Activated T-helper 2 cell treated with anti-CD3 and anti-CD28 coated beads, Interferon-gamma antibody, Interleukin-2, Interleukin-4, amounts not matched to agents 10 μg/mL and 5 μg/mL and 100 μg/mL, durations not matched to agents 14 hours and 24 hours and 36 hours (primary cell): ENCODE results near the gene P4HB. TPM values are rescaled to one million over a fixed set of nuclear protein-coding genes. Genes with fewer than 3 reads are reported as not detected.

ENCODE experiments used
- DNase-seq: peaks from one replicate; pipeline ENCODE4 v3.0.0; 2021; ENCODE audit warnings: low spot score
- H3K27ac Mint-ChIP-seq: one replicate; pipeline ENCODE4 v1.8.0; 2021; ENCODE audit warnings: mixed read lengths
- H3K27me3 Mint-ChIP-seq: one replicate; pipeline ENCODE4 v1.8.0; 2021; ENCODE audit warnings: low read depth, mixed read lengths
- H3K36me3 Mint-ChIP-seq: one replicate; pipeline ENCODE4 v1.8.0; 2021; ENCODE audit warnings: low read depth, mixed read lengths
- H3K4me1 Mint-ChIP-seq: one replicate; pipeline ENCODE4 v1.8.0; 2021; ENCODE audit warnings: low read depth, mixed read lengths
- H3K4me3 Mint-ChIP-seq: one replicate; pipeline ENCODE4 v1.8.0; 2021; ENCODE audit warnings: low read depth, mild to moderate bottlenecking, moderate library complexity, mixed read lengths
- H3K9me3 Mint-ChIP-seq: one replicate; pipeline ENCODE4 v1.8.0; 2021; ENCODE audit warnings: mixed read lengths
- intact Hi-C: fragments of 100-400 bp; cut with micrococcal nuclease; formaldehyde crosslinking; loops from one replicate; pipeline ENCODE4 v1.15.1; 2023
- total RNA-seq: library from RNA; stranded (reverse); gene quantifications from 2 replicates; pipeline ENCODE4 v1.2.3, GENCODE V29; 2022

P4HB gene
- total RNA-seq, 1 donor from 2014 or later: 545 TPM

DNA sequence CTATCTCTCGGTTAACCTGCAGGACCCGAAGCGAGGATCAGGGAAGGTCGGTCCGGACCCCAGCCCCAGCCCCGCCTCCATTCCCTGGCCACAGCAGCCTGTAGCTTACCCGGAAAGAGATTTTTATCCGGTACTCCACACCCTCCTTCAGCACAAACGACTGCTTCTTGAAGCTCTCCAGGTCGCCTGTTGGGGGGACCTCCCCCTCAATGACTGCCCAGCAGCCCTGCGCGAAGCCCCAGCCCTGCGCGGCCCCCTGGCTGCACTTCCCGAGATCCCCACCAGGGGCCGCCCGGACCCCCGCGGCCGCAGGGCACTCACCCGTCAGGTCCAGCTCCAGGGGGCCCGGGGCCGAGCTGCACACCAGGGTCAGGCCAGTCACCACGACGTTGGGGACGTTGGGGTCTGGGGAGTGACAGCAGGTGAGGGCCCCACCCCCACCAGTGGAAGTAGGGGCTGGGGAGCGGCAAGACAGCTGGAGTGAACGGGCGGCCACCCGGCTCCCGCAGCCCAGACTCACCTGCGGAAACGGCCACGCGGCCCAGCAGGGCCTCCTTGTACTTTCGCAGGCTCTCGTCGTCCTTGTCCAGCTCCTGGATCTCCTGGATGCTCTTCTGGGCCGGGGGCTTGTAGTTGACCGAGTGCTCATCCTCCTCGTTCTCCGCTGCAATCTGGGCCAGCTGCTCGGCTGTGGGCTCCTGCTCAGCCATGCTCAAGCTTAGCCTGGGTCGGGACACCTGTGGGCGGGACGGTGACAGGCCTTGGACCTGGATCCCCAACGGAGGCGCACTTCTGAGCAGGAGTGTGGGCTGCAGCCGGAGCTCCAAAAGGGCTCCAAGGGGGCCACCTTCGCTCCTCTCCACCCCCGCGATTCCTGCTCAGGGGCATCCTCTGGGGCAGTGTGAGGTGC, 9.1 kb upstream of the P4HB start:
- intact Hi-C loops: loop anchor here (1.0 to 5.0 kb wide), 3 partner anchors 8 to 37 kb away; partner anchors contain the start of genes ALYREF, ANAPC11 and MCRIP1
- Mint-ChIP-seq H3K27ac (peak overlapping the region; percentile 88), H3K36me3 (peaks cover 44% of the 10 kb centered on the region), H3K9me3 (no peaks in the 10 kb centered on the region), H3K4me1 (peaks cover 14% of the 10 kb centered on the region), H3K4me3 (peak overlapping the region; percentile 89), H3K27me3 (no peaks in the 10 kb centered on the region)
- DNase-seq: peak; percentile 26

DNA sequence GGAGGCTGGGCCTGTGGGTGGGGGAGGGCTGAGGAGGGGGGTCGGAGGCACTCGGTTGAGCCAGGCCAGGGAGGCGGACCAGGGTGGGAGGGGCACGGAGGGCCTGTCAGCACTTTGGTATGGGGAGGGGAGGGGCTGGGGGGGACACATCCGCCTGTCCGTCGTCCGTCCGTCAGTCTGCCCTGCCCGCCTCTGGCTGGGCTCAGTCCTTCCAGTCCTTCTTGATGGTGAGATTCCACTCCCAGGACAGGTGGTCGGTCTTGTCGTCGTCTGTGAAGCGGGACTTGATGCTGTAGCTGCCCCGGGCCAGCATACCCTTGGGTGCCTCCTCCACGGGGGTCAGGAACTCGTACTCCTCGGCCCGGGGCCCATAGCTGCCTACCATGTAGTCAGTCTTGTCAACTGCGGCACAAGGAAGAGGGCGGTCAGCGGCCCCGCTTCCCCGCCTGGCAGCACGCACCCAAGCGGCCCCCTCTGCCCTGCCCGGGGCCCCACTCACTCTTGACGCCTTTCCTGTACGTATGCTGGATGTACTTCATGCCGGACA, 8.4 kb upstream of the P4HB start:
- intact Hi-C loops: no loop called here
- Mint-ChIP-seq H3K4me1 (peaks cover 12% of the 10 kb centered on the region), H3K27ac (peak overlapping the region; percentile 55), H3K9me3 (no peaks in the 10 kb centered on the region), H3K4me3 (peak overlapping the region; percentile 89), H3K27me3 (no peaks in the 10 kb centered on the region), H3K36me3 (peaks cover 51% of the 10 kb centered on the region)
- DNase-seq: no peak

DNA sequence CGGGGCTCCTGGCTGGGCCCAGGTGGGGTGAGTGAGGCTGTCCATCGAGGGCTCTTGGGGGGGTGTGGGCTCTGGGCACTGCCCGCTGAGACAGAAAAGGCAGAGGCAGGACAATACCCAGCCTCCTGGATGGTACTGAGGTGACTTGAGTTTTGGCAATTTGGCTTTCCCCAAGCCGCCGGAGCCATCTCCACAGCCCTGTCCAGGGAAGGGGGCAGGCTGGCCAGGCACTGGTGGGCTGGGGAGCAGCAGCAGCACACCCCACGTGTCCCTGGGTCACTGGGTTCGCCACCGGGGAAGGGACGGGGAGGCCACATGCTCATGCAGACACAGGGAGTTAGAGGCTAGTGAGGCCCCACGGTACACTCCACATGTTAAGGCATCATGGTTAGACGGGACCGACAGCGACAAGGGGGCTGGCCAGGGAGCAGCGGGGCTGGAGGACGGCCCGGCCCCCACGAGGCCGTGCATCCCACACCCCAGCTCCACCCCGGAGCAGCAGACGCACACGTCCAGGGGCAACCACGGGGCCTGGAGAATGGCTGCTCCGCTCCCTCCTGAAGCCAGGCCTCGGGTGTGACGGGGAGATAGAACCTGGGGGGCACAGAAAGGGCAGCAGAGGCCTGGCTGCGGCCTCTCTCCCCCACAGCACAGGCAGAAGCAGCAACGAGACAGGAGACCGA, 7.8 kb upstream of the P4HB start:
- peaks cover 57% of the 10 kb centered on the region for H3K36me3 Mint-ChIP-seq
- no peak for DNase-seq
- intact Hi-C loops: no loop called here
- H3K27ac Mint-ChIP-seq: peak overlapping the region; percentile 72
- peak overlapping the region; percentile 57 for H3K4me3 Mint-ChIP-seq
- H3K9me3 Mint-ChIP-seq: no peaks in the 10 kb centered on the region
- no peaks in the 10 kb centered on the region for H3K27me3 Mint-ChIP-seq
- H3K4me1 Mint-ChIP-seq: peaks cover 16% of the 10 kb centered on the region

DNA sequence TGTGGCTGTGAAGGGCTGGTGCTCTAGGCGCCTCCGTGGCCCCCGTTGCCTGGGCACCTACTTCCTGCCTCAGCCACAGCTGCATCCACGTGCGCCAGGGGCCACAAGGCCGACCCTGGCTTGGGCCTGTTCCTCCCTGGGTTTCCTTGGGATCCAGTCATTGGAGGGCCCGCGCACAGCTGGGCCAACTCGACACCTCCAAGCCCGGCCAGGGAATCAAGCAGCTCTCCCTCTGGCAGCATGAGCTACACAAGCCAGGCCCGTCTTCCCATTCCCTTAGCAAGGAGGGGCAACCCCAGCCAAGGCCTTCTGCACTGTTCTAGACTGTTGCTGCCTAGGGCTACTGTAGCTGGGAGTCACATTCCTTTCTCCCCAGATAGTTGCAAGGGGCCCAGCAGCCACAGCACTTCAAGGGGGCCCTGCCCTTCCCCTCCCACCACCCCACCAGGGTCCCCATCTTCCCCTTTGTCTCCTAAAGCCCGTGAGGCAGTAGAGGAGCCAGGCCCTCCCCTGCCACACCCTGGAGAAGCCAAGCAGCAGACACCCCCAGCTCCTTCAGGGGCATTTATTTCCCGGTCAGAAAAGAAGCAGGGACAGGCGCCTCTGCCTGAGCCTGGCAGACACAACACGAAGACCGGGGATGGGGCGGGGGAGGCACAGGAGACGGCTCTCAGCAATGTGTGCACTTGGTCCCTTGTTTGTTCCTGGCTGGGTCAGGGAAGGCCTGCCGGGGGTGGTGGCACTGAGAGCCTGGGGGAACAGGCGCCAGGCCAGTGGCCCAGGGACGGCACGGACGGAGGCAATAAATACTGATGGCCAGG, 7.0 kb upstream of the P4HB start:
- H3K27me3 Mint-ChIP-seq: no peaks in the 10 kb centered on the region
- no peak for DNase-seq
- peaks cover 63% of the 10 kb centered on the region for H3K36me3 Mint-ChIP-seq
- peaks cover 17% of the 10 kb centered on the region for H3K4me1 Mint-ChIP-seq
- H3K9me3 Mint-ChIP-seq: no peaks in the 10 kb centered on the region
- peak overlapping the region; percentile 33 for H3K4me3 Mint-ChIP-seq
- peak overlapping the region; percentile 63 for H3K27ac Mint-ChIP-seq
- intact Hi-C loops: no loop called here

DNA sequence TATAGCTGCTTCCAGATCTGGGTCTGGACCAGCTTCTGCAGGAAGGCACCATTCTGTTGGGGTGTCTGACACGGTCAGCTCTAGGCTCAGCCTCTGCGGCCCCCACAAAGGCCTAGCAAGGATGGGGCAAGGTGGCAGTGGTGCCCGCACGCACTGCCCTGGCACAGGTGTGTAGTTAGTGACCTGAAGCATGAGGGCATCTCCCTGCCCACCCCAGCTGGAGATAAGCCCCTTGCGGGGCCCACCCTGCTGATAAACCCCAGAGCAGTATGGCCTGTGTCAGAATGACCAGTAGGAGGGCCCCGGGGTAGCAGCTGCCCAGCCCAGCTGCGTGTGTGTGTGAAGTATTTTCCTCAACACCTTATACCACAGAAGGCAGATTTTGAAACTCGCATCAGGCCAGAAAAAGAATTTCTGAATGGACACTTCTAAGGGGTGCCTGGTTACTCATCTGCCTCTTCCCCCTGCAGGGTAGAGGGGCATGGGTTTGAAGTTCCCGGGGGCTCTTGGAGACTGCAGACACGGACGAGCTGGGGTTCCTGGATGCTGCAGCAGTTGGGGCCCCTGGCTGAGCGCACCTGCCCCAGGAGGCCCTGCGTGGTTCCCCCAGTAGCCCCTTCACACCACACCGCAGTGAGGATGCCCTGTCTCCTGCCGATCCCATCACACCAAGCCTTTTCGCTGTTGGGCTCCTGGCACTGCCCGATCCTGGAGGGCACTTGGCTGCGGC, 6.3 kb upstream of the P4HB start:
- no peaks in the 10 kb centered on the region for H3K9me3 Mint-ChIP-seq
- H3K27ac Mint-ChIP-seq: peak overlapping the region; percentile 63
- no peak for DNase-seq
- intact Hi-C loops: no loop called here
- H3K36me3 Mint-ChIP-seq: peaks cover 67% of the 10 kb centered on the region
- no peak overlapping the region for H3K4me3 Mint-ChIP-seq
- H3K4me1 Mint-ChIP-seq: peaks cover 17% of the 10 kb centered on the region
- H3K27me3 Mint-ChIP-seq: no peaks in the 10 kb centered on the region

DNA sequence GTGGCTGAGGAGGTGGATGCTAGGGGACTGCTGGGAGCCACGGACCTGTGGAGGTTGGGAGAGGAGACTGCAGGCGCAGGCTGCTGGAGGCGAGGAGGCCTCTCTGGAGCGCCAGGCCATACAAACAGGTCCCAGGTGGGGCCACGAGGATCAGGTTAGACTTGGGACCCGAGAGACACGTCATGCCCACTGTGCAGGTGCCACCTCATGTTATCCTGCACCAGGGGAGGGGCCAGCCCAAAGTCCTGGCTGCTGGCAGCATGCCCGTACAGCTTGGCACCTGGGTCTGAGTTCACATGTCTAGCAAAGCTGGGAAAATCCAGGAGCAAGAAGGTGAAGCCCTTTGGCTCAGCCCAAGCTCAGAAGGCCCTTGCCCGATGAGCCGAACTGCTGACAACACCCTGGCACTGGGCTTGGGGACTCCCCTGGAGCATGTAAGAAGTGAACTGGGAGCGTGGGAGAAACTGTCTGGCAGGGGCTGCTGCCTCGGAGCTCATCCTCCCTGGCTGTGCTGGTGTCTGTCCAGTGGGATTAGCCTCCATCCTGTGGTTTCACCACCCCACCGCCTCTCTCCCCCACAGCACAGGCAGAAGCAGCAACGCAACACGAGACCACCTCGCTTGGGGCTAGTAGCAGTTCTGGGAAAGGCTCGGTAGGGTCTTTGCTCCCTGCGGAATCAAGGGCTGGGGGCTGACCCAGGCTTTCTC, 5.6 kb upstream of the P4HB start:
- Mint-ChIP-seq H3K9me3 (no peaks in the 10 kb centered on the region), H3K36me3 (peaks cover 73% of the 10 kb centered on the region), H3K27ac (peak overlapping the region; percentile 17), H3K27me3 (no peaks in the 10 kb centered on the region), H3K4me1 (peaks cover 17% of the 10 kb centered on the region), H3K4me3 (no peak overlapping the region)
- intact Hi-C loops: no loop called here
- DNase-seq: no peak

DNA sequence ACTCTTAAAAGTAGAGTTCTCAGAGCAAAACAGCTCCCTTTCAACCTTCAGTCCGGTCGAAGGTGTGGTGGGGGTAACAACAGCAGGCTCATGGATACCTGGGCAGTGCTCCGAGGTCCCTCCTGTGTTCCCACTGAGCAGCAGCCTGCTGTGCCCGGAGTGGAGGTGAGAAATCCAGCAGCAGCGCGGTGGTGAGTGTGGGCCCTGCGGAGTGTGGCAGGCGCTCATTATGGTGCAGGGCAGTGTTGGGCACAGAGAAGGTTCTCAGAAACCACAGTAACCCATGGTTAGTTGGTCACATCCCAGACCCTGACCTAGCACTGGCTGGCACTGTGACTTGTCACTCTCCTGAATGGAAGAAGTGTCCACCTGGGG, 5.0 kb upstream of the P4HB start:
- intact Hi-C loops: no loop called here
- Mint-ChIP-seq H3K36me3 (peaks cover 75% of the 10 kb centered on the region), H3K4me3 (no peak overlapping the region), H3K9me3 (no peaks in the 10 kb centered on the region), H3K27ac (peak overlapping the region; percentile 17), H3K4me1 (peaks cover 17% of the 10 kb centered on the region), H3K27me3 (no peaks in the 10 kb centered on the region)
- no peak for DNase-seq

DNA sequence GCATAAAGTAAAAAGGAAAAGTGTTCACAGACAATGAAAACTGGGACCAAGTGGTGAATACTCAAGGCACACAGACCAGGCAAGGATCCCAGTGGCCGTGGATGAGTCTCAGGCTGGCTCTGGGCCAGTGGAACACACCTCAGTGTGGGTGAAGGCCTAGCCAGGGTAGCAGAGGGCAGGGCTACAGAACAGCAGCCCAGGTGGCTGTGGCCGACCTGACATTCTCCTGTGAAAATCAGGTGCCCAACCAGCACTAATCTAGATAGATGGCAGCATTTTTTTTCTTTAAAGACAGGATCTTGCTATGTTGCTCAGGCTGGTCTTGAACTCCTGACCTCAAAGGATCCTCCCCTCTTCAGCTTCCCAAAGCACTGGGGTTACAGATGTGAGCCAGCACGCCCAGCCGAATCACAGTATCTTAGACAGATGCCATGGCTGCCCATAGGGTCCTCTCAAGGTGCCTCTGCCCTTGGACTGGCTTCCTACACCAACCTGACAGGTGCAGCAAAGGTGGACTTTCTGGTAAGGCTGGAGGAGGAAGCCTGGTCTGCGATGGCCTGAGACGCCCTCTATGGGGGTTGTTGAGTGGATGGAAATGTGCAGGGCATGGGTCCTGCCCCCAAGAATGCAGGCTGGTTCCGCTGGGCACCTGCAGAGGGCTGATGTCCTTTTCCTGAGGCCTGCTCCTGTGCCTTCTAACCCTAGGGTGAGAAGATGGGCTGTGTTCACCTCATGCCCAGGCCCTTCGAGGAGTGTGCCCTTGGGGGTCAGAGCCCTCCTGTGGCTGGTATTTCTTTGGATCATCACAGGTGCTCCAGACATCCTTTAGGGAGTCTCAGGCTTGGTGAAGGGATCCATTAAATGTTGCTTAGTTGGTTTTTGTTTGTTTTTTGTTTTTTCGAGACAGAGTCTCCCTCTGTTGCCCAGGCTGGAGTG, 3.8 kb upstream of the P4HB start:
- peaks cover 19% of the 10 kb centered on the region for H3K4me1 Mint-ChIP-seq
- intact Hi-C loops: no loop called here

DNA sequence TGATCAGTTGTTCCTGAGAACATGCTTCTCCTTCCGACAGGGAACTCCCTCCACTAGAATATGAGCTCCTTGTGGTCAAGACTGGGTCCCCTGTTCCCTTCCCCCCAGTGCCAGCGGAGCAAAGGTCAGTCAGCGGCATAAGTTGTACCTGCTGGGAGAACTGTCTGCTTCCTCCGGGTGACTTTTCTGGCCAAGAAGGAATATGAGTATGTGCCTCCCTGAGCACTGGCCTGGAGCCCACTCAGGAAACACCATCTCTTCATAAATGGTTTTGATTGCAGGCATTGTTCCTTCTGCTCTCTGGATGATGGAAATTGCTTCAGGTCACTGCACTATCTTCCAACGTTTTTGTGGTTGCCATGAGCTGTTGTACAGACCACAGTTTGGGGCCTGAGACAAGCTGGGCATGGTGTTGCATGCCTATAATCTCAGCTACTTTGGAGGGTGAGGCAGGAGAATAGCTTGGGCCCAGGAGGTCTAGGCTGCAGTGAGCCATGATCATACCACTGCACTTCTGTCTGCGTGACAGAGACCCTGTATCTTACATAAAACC, 2.9 kb upstream of the P4HB start:
- no peaks in the 10 kb centered on the region for H3K9me3 Mint-ChIP-seq
- H3K36me3 Mint-ChIP-seq: peaks cover 75% of the 10 kb centered on the region
- intact Hi-C loops: no loop called here
- H3K4me1 Mint-ChIP-seq: peaks cover 21% of the 10 kb centered on the region
- DNase-seq: no peak
- H3K4me3 Mint-ChIP-seq: peak overlapping the region; percentile 88
- H3K27ac Mint-ChIP-seq: peak overlapping the region; percentile 90
- H3K27me3 Mint-ChIP-seq: no peaks in the 10 kb centered on the region

More for the DNA sequence above, 3.8 kb upstream of the P4HB start:
- H3K9me3 Mint-ChIP-seq: no peaks in the 10 kb centered on the region
- H3K27ac Mint-ChIP-seq: no peak overlapping the region
- H3K4me3 Mint-ChIP-seq: no peak overlapping the region
- DNase-seq: no peak
- H3K27me3 Mint-ChIP-seq: no peaks in the 10 kb centered on the region
- H3K36me3 Mint-ChIP-seq: peaks cover 70% of the 10 kb centered on the region

DNA sequence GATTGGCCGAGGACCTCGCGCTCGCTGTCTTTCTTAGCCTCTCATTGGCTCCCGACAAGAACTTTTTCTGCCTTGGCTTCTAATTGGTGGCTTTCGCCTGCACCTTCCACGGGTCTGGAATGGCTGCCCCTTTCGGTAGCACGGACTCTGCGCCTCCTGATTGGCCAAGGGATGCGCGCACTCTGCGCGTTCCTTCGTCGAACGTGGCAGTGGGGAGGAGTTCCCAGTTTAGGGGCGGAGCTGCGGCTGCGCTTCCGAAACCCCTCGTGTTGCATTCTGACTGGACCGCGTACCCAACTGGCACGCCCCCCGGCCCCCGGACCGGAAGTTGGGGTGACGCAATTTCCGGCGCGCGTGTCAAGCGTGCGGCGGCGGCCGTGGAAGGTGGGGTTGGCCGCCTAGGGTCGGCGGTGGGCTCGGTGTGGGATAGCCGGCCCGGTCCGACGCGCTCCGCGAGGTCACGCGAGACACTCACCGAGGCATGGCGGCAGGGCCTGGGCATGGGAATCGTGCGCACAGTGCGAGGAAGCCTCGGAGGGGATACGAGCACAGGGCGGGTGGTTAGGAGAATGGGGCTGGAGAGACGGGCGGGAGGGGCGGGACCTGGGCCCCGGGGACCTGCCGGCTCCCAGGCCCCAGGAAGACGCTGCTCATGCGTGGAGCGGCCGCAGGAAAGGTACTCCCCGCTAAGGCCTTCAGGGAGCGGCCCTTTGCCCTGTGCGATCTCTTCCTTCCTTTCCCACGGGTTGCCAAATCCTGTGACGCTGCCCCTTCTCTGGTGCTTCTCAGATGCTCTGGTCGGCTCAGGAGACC, 627 bp upstream of the P4HB start:
- DNase-seq: peak; percentile 100
- intact Hi-C loops: loop anchor here (1.0 to 2.0 kb wide), 4 partner anchors 9 to 162 kb away; partner anchors contain the start of genes CENPX, LRRC45 and MCRIP1
- peaks cover 72% of the 10 kb centered on the region for H3K36me3 Mint-ChIP-seq
- H3K27me3 Mint-ChIP-seq: no peaks in the 10 kb centered on the region
- no peaks in the 10 kb centered on the region for H3K9me3 Mint-ChIP-seq
- peak overlapping the region; percentile 88 for H3K27ac Mint-ChIP-seq
- H3K4me1 Mint-ChIP-seq: peaks cover 30% of the 10 kb centered on the region
- peak overlapping the region; percentile 88 for H3K4me3 Mint-ChIP-seq
